Vagina (tissue), 2 donors: ENCODE measurements around the gene HNRNPC. TPM values are rescaled to one million over a fixed set of nuclear protein-coding genes. Genes with fewer than 3 reads are reported as not detected.
"Not testable (repeated sequence)": the region's sequence is repeated elsewhere in the genome, so short reads cannot be mapped to it uniquely, and the experiment has no call there.

Experiments used
- DNase-seq, 2 donors: peaks; one replicate each; pipeline ENCODE4 v3.0.0-alpha.2; 2017; ENCODE audit errors: extremely low spot score in 2 of 2
- H3K27ac ChIP-seq: fragments of 200-600 bp; sonication (generic); one replicate; pipeline ENCODE4 v1.5.1; 2019
- H3K27me3 ChIP-seq: fragments of 200-600 bp; sonication (generic); one replicate; pipeline ENCODE4 v1.5.1; 2019
- H3K36me3 ChIP-seq, 2 donors: fragments of 200-600 bp; sonication (generic); one replicate each; pipeline ENCODE4 v1.5.1; 2017 to 2019
- H3K4me1 ChIP-seq: fragments of 200-600 bp; sonication (generic); one replicate; pipeline ENCODE4 v1.5.1; 2019
- H3K4me3 ChIP-seq, 2 donors: fragments of 200-600 bp; sonication (generic); 1 replicate in 1 of 2; 2 replicates in 1 of 2; pipeline ENCODE4 v1.5.1; 2016 to 2019
- H3K9me3 ChIP-seq: fragments of 200-600 bp; sonication (generic); one replicate; pipeline ENCODE4 v1.5.1; 2019
- CTCF ChIP-seq, 3 experiments: fragments of 450-650 bp in 2 of 3; fragments of 200-600 bp in 1 of 3; sonication (generic) in 1 of 3; IDR thresholded peaks; one replicate each; pipeline ENCODE4 v1.5.1; 2017 to 2019; ENCODE audit warnings: antibody characterized with exemption in 3 of 3, mild to moderate bottlenecking in 2 of 3, moderate library complexity in 2 of 3
- POLR2A ChIP-seq, 2 donors: fragments of 450-650 bp; IDR thresholded peaks; one replicate each; pipeline ENCODE4 v1.6.1; 2017; ENCODE audit warnings: antibody characterized with exemption in 2 of 2, mild to moderate bottlenecking in 2 of 2, moderate library complexity in 2 of 2
- POLR2AphosphoS5 ChIP-seq, 2 donors: sonication (generic); formaldehyde crosslinking; IDR thresholded peaks; one replicate each; pipeline ENCODE4 v1.9.0; 2017; ENCODE audit warnings: antibody characterized with exemption in 2 of 2, mild to moderate bottlenecking in 2 of 2, low read depth in 1 of 2; ENCODE audit not compliant: insufficient read depth in 1 of 2
- intact Hi-C: fragments of 100-400 bp; cut with DNase I; formaldehyde crosslinking; loops from one replicate; pipeline ENCODE4 v1.15.1; 2023
- total RNA-seq: library from RNA; depleted of rRNA; stranded (reverse); fragments of >200 nt; gene quantifications from one replicate; pipeline ENCODE4 v1.2.3, GENCODE V29; 2016

Gene HNRNPC
- total RNA-seq, 1 donor from 2014 or later, result 345 TPM

- no peaks in the 10 kb centered on the region for H3K9me3 ChIP-seq
- no peaks in the 10 kb centered on the region for H3K27me3 ChIP-seq
- TF ChIP-seq CTCF (IDR thresholded peaks at IDR 0.05), result no peak
- TF ChIP-seq POLR2A (IDR thresholded peaks at IDR 0.05), result no peak
- no peak for TF ChIP-seq POLR2AphosphoS5 (IDR thresholded peaks at IDR 0.05; ENCODE audit: insufficient read depth in 1 of 2, low read depth in 1 of 2)
- H3K4me1 ChIP-seq, result no peaks in the 10 kb centered on the region
- H3K4me3 ChIP-seq, result no peak overlapping the region
- H3K27ac ChIP-seq, result no peak overlapping the region
- H3K36me3 ChIP-seq, result no peaks in the 10 kb centered on the region
- intact Hi-C loops, result no loop called here
- no peak for DNase-seq
Measured at GRCh38 chr14:21169573-21169972, 99.7 kb downstream of the HNRNPC start.

- TF ChIP-seq POLR2A (IDR thresholded peaks at IDR 0.05), result no peak
- TF ChIP-seq POLR2AphosphoS5 (IDR thresholded peaks at IDR 0.05; ENCODE audit: insufficient read depth in 1 of 2, low read depth in 1 of 2), result no peak
- TF ChIP-seq CTCF (IDR thresholded peaks at IDR 0.05), result no peak
Measured at GRCh38 chr14:21168055-21168454, 101.2 kb downstream of the HNRNPC start.

GRCh38 chr14:21165670-21166069 is 103.6 kb downstream of the HNRNPC start:
- intact Hi-C loops, H3K27me3 ChIP-seq, H3K9me3 ChIP-seq, DNase-seq, H3K4me3 ChIP-seq, H3K4me1 ChIP-seq, H3K36me3 ChIP-seq, H3K27ac ChIP-seq: not testable (repeated sequence)

More at GRCh38 chr14:21168055-21168454, 101.2 kb downstream of the HNRNPC start:
- Histone ChIP-seq H3K4me1 (no peaks in the 10 kb centered on the region), H3K27ac (no peak overlapping the region), H3K27me3 (no peaks in the 10 kb centered on the region), H3K9me3 (no peaks in the 10 kb centered on the region), H3K4me3 (no peak overlapping the region), H3K36me3 (no peaks in the 10 kb centered on the region)
- intact Hi-C loops, result no loop called here
- no peak for DNase-seq

DNA sequence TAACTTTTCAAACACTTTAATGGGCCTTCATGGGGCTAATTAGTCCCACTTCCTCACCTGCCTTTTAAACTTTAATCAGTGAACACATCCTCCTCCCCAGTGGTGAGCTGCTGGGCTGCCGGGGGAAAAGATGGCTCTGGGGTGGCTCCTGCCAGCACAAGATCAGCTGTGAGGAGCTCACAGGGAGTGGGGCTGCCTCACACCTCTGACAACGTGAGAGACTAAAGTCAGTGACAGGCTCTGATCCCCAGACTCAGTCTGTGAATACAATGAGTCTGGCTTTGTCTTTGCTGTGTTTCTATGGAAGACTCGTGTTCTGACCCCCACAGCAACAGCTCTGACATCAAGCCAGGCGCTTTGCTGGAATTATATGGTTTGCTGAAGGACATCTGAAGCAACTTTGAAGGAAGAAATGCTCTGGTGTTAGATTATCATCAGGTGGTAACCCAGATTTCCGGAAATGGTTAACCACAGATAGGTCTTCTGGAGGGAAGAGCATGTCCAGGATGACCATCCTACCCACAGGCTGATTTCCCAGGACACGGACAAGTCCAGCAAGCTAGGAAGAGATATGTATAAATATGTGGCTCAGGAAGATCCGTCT is 104.1 kb downstream of the HNRNPC start:
- intact Hi-C loops, H3K27ac ChIP-seq, H3K36me3 ChIP-seq, DNase-seq, H3K9me3 ChIP-seq, H3K27me3 ChIP-seq, H3K4me1 ChIP-seq, H3K4me3 ChIP-seq: not testable (repeated sequence)

- TF ChIP-seq CTCF (IDR thresholded peaks at IDR 0.05) (no peak), POLR2AphosphoS5 (IDR thresholded peaks at IDR 0.05; ENCODE audit: insufficient read depth in 1 of 2, low read depth in 1 of 2) (no peak), POLR2A (IDR thresholded peaks at IDR 0.05) (no peak)
- intact Hi-C loops, result no loop called here
- Histone ChIP-seq H3K27me3 (no peaks in the 10 kb centered on the region), H3K36me3 (no peaks in the 10 kb centered on the region), H3K4me3 (no peak overlapping the region), H3K9me3 (no peaks in the 10 kb centered on the region), H3K4me1 (no peaks in the 10 kb centered on the region), H3K27ac (no peak overlapping the region)
- no peak for DNase-seq
Measured at GRCh38 chr14:21163871-21164291, 105.4 kb downstream of the HNRNPC start.

- H3K4me1 ChIP-seq, result no peaks in the 10 kb centered on the region
- intact Hi-C loops, result no loop called here
- TF ChIP-seq POLR2A (IDR thresholded peaks at IDR 0.05) (no peak), POLR2AphosphoS5 (IDR thresholded peaks at IDR 0.05; ENCODE audit: insufficient read depth in 1 of 2, low read depth in 1 of 2) (no peak), CTCF (IDR thresholded peaks at IDR 0.05) (no peak)
Measured at GRCh38 chr14:21162081-21162480, 107.2 kb downstream of the HNRNPC start.

More at GRCh38 chr14:21162081-21162480, 107.2 kb downstream of the HNRNPC start:
- no peak for DNase-seq
- no peaks in the 10 kb centered on the region for H3K27me3 ChIP-seq
- H3K4me3 ChIP-seq, result no peak overlapping the region
- no peak overlapping the region for H3K27ac ChIP-seq
- no peaks in the 10 kb centered on the region for H3K36me3 ChIP-seq
- H3K9me3 ChIP-seq, result no peaks in the 10 kb centered on the region
